ENCODE data around the gene CFAP97D2.

DNA sequence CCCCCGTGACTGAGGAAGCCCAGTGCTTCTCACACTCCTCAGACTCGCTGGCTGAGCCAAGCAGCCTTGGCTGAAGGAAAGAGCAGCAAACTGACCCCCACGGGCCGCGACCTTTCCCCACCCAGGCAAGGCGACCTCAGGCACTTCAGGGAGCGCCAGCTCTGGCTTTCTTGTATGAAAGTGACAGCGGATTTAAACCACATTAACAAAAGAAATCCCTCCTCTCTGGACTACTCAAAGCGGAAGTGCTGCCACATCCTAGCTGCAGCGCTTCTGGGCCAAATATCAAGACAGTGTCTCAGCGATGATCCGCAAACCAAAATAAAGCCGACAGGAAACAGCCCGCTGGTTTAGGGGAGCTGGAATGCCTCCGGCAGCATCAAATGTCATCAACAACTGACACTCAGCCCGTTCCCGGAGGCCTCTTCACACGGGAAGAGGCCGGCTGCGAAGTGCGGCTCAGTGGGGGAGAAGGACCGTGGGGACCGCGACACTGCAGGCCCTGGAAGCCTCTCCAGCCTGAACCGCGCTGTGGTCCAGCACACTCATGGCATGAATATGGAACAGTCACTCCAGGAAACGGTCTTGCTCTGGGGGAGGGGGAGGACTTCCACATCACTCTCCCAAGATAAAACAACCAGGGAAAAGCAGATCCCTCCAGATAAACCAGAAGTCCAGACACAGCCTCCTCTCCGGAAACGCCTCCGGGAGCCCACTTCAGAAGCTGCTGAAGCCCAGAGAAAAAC lies 48.0 kb upstream of the CFAP97D2 start:
- TF ChIP-seq ZNF232 (CRISPR knock-in tag; IDR thresholded peaks at IDR 0.05): no peak
- TF ChIP-seq, protein P1, sequence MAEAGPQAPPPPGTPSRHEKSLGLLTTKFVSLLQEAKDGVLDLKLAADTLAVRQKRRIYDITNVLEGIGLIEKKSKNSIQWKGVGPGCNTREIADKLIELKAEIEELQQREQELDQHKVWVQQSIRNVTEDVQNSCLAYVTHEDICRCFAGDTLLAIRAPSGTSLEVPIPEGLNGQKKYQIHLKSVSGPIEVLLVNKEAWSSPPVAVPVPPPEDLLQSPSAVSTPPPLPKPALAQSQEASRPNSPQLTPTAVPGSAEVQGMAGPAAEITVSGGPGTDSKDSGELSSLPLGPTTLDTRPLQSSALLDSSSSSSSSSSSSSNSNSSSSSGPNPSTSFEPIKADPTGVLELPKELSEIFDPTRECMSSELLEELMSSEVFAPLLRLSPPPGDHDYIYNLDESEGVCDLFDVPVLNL (CRISPR knock-in tag; IDR thresholded peaks at IDR 0.05; ENCODE audit: borderline replicate concordance, low read depth): no peak
- 0 out of 2 replicates have a peak, but pooled peaks have one; percentile 10 for TF ChIP-seq SP1 (CRISPR knock-in tag; conservative IDR thresholded peaks at IDR 0.05)
- TF ChIP-seq, protein P2, sequence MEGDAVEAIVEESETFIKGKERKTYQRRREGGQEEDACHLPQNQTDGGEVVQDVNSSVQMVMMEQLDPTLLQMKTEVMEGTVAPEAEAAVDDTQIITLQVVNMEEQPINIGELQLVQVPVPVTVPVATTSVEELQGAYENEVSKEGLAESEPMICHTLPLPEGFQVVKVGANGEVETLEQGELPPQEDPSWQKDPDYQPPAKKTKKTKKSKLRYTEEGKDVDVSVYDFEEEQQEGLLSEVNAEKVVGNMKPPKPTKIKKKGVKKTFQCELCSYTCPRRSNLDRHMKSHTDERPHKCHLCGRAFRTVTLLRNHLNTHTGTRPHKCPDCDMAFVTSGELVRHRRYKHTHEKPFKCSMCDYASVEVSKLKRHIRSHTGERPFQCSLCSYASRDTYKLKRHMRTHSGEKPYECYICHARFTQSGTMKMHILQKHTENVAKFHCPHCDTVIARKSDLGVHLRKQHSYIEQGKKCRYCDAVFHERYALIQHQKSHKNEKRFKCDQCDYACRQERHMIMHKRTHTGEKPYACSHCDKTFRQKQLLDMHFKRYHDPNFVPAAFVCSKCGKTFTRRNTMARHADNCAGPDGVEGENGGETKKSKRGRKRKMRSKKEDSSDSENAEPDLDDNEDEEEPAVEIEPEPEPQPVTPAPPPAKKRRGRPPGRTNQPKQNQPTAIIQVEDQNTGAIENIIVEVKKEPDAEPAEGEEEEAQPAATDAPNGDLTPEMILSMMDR (IDR thresholded peaks at IDR 0.05): no peak
- no peak for TF ChIP-seq CREM (CRISPR knock-in tag; IDR thresholded peaks at IDR 0.05)
- TF ChIP-seq, protein P3, sequence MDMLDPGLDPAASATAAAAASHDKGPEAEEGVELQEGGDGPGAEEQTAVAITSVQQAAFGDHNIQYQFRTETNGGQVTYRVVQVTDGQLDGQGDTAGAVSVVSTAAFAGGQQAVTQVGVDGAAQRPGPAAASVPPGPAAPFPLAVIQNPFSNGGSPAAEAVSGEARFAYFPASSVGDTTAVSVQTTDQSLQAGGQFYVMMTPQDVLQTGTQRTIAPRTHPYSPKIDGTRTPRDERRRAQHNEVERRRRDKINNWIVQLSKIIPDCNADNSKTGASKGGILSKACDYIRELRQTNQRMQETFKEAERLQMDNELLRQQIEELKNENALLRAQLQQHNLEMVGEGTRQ (CRISPR knock-in tag; IDR thresholded peaks at IDR 0.05): no peak
- no peak for TF ChIP-seq ATF3 (CRISPR knock-in tag; conservative IDR thresholded peaks at IDR 0.05)
- no peak for TF ChIP-seq JUN (CRISPR knock-in tag; IDR thresholded peaks at IDR 0.05)
- no peak for TF ChIP-seq HMGA2 (CRISPR knock-in tag; IDR thresholded peaks at IDR 0.05)
- TF ChIP-seq FOXP4 (CRISPR knock-in tag; IDR thresholded peaks at IDR 0.05): no peak
- TF ChIP-seq NR1H2 (CRISPR knock-in tag; IDR thresholded peaks at IDR 0.05): no peak

Data from WTC11 (cell line).